Measurements from ENCODE around the gene LAMTOR4. TPM values are rescaled to one million over a fixed set of nuclear protein-coding genes. Genes with fewer than 3 reads are reported as not detected.

LAMTOR4 gene
- total and polyA plus RNA-seq, 10 of the 15 experiments (the other 5 are each of a cell fraction or from before 2014, with no cell fraction given), result 73.4 to 297 (median 196) TPM

DNA sequence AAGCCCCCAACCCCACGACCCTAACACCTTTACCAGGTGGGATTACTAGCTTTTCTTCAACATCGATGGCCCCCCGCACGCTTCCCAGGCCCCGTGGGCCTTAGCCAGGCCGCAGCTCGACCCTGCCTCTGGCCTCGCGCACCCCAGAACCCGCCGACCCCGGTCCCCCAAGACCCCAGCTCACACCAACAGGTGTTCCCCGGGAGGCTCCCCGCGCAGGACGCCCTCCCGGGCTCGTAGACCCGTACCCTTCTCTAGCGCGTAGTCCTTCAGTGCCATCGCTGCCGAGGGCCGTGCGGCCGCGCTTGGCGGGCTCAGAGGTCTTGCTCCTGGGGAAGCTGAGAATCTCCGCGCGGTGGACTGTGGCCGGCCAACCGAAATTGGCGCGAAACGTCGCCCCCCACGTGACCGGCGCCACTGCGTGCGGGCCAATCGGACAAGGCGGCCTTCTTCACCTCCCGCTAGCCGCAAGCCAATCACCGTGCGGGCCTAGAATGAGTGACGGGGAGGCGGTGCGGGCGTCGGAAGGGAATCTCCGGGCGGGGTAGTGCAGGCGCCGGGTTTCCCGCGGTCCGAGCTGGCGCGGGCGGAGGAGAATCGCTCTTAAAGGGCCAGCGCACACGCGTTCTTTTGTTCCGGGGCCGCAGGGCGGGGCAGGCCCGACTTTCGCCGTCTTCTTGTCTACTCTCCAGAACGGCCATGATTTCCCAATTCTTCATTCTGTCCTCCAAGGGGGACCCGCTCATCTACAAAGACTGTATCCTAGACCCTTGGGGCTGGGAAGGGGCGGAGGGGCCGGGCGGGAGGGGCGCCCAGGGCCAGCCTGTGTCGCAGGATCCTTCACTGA is 47.5 kb upstream of the LAMTOR4 start, which contains the start of the genes AP4M1 and MCM7 (continued):
- TF ChIP-seq EP300 (IDR thresholded peaks at IDR 0.05; ENCODE audit: borderline replicate concordance in 1 of 2, control insufficient read depth in 1 of 2, low read depth in 2 of 2, low read length in 2 of 2) (no peak), EED (IDR thresholded peaks at IDR 0.05; ENCODE audit: low read depth) (no peak), MYC (IDR thresholded peaks at IDR 0.05; ENCODE audit: insufficient read depth, insufficient read length, insufficient replicate concordance, low read length, severe bottlenecking) (no peak), SUZ12 (IDR thresholded peaks at IDR 0.05; ENCODE audit: unreplicated experiment) (no peak), WRNIP1 (IDR thresholded peaks at IDR 0.05; ENCODE audit: borderline replicate concordance, low read depth, low read length) (no peak), CREM (IDR thresholded peaks at IDR 0.05; ENCODE audit: low read depth) (peak; percentile 64), NBN (IDR thresholded peaks at IDR 0.05) (no peak), ZBED1 (IDR thresholded peaks at IDR 0.05; ENCODE audit: borderline replicate concordance) (0 out of 2 replicates have a peak, but pooled peaks have one; percentile 62), JUNB (IDR thresholded peaks at IDR 0.05) (no peak), CBX3 (IDR thresholded peaks at IDR 0.05; ENCODE audit: borderline replicate concordance, low read depth) (no peak), SIN3A (IDR thresholded peaks at IDR 0.05; ENCODE audit: low read depth, low read length) (peak; percentile 97), GATAD2B (conservative IDR thresholded peaks at IDR 0.05; ENCODE audit: low read depth) (0 out of 2 replicates have a peak, but pooled peaks have one; percentile 2), EZH2 (IDR thresholded peaks at IDR 0.05; ENCODE audit: borderline replicate concordance, control insufficient read depth, low read depth, low read length) (no peak), ASH2L (IDR thresholded peaks at IDR 0.05; ENCODE audit: borderline replicate concordance, low read depth) (no peak), SIX5 (IDR thresholded peaks at IDR 0.05; ENCODE audit: low read depth, low read length, severe bottlenecking) (no peak), ATF7 (IDR thresholded peaks at IDR 0.05; ENCODE audit: low read depth) (no peak), BMI1 (IDR thresholded peaks at IDR 0.05; ENCODE audit: borderline replicate concordance) (no peak), HCFC1 (IDR thresholded peaks at IDR 0.05; ENCODE audit: low read length) (no peak; the same call in 1 of the 2 replicates), YY1 (IDR thresholded peaks at IDR 0.05; ENCODE audit: low read depth, low read length) (peak; percentile 74), TAF1 (IDR thresholded peaks at IDR 0.05; ENCODE audit: borderline replicate concordance, low read depth, low read length) (peak; percentile 44; the same call in 1 of the 2 replicates)
- TF ChIP-seq, protein P1, sequence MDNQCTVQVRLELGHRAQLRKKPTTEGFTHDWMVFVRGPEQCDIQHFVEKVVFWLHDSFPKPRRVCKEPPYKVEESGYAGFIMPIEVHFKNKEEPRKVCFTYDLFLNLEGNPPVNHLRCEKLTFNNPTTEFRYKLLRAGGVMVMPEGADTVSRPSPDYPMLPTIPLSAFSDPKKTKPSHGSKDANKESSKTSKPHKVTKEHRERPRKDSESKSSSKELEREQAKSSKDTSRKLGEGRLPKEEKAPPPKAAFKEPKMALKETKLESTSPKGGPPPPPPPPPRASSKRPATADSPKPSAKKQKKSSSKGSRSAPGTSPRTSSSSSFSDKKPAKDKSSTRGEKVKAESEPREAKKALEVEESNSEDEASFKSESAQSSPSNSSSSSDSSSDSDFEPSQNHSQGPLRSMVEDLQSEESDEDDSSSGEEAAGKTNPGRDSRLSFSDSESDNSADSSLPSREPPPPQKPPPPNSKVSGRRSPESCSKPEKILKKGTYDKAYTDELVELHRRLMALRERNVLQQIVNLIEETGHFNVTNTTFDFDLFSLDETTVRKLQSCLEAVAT (IDR thresholded peaks at IDR 0.05), result 0 out of 2 replicates have a peak, but pooled peaks have one; percentile 2
- TF ChIP-seq, protein P2, sequence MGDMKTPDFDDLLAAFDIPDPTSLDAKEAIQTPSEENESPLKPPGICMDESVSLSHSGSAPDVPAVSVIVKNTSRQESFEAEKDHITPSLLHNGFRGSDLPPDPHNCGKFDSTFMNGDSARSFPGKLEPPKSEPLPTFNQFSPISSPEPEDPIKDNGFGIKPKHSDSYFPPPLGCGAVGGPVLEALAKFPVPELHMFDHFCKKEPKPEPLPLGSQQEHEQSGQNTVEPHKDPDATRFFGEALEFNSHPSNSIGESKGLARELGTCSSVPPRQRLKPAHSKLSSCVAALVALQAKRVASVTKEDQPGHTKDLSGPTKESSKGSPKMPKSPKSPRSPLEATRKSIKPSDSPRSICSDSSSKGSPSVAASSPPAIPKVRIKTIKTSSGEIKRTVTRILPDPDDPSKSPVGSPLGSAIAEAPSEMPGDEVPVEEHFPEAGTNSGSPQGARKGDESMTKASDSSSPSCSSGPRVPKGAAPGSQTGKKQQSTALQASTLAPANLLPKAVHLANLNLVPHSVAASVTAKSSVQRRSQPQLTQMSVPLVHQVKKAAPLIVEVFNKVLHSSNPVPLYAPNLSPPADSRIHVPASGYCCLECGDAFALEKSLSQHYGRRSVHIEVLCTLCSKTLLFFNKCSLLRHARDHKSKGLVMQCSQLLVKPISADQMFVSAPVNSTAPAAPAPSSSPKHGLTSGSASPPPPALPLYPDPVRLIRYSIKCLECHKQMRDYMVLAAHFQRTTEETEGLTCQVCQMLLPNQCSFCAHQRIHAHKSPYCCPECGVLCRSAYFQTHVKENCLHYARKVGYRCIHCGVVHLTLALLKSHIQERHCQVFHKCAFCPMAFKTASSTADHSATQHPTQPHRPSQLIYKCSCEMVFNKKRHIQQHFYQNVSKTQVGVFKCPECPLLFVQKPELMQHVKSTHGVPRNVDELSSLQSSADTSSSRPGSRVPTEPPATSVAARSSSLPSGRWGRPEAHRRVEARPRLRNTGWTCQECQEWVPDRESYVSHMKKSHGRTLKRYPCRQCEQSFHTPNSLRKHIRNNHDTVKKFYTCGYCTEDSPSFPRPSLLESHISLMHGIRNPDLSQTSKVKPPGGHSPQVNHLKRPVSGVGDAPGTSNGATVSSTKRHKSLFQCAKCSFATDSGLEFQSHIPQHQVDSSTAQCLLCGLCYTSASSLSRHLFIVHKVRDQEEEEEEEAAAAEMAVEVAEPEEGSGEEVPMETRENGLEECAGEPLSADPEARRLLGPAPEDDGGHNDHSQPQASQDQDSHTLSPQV (IDR thresholded peaks at IDR 0.05), result no peak
- TF ChIP-seq, protein P3, sequence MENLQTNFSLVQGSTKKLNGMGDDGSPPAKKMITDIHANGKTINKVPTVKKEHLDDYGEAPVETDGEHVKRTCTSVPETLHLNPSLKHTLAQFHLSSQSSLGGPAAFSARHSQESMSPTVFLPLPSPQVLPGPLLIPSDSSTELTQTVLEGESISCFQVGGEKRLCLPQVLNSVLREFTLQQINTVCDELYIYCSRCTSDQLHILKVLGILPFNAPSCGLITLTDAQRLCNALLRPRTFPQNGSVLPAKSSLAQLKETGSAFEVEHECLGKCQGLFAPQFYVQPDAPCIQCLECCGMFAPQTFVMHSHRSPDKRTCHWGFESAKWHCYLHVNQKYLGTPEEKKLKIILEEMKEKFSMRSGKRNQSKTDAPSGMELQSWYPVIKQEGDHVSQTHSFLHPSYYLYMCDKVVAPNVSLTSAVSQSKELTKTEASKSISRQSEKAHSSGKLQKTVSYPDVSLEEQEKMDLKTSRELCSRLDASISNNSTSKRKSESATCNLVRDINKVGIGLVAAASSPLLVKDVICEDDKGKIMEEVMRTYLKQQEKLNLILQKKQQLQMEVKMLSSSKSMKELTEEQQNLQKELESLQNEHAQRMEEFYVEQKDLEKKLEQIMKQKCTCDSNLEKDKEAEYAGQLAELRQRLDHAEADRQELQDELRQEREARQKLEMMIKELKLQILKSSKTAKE (IDR thresholded peaks at IDR 0.05; ENCODE audit: low read depth, poor library complexity, severe bottlenecking), result no peak

Measured in GM12878 (cell line).